Heart right ventricle (tissue), 16 donors: ENCODE results near the gene DIO3. TPM values are rescaled to one million over a fixed set of nuclear protein-coding genes. Genes with fewer than 3 reads are reported as not detected.

Experiments
- ATAC-seq, 8 donors: fragments of 200-7000 bp; cut with Tn5 transposase; one replicate each; pipeline ENCODE4 v1.9.1; 2020; ENCODE audit warnings: mild to moderate bottlenecking in 8 of 8, moderate library complexity in 8 of 8, moderate number of reproducible peaks in 1 of 8
- DNase-seq, 2 donors: peaks; one replicate each; pipeline ENCODE4 v3.0.0-alpha.2; 2020
- H3K27ac ChIP-seq, 10 donors: fragments of 200-600 bp; sonication (generic) in 2 of 10; one replicate each; pipeline versions ENCODE4 v1.5.0 to v1.8.0; 2020 to 2022; ENCODE audit warnings: mild to moderate bottlenecking in 3 of 10
- H3K27me3 ChIP-seq, 7 donors: fragments of 200-600 bp; one replicate each; pipeline ENCODE4 v1.8.0; 2021 to 2022; ENCODE audit warnings: mild to moderate bottlenecking in 2 of 7
- H3K36me3 ChIP-seq, 9 donors: fragments of 200-600 bp; sonication (generic) in 1 of 9; one replicate each; pipeline versions ENCODE4 v1.5.0 to v1.8.0; 2020 to 2022; ENCODE audit warnings: mild to moderate bottlenecking in 2 of 9
- H3K4me1 ChIP-seq, 9 donors: fragments of 200-600 bp; sonication (generic) in 1 of 9; one replicate each; pipeline versions ENCODE4 v1.5.0 to v1.8.0; 2020 to 2022; ENCODE audit warnings: mild to moderate bottlenecking in 4 of 9
- H3K4me3 ChIP-seq, 10 donors: fragments of 200-600 bp; sonication (generic) in 2 of 10; one replicate each; pipeline versions ENCODE4 v1.5.0 to v1.8.0; 2020 to 2022; ENCODE audit warnings: mild to moderate bottlenecking in 7 of 10, moderate library complexity in 2 of 10
- H3K9me3 ChIP-seq, 11 donors: fragments of 200-600 bp in 10 of 11; sonication (generic) in 2 of 11; one replicate each; pipeline versions ENCODE4 v1.5.0 to v1.8.0; 2013 to 2022; ENCODE audit warnings: mild to moderate bottlenecking in 2 of 11, control low read depth in 1 of 11, moderate library complexity in 1 of 11
- CTCF ChIP-seq, 9 donors: fragments of 200-600 bp; sonication (generic) in 2 of 9; IDR thresholded peaks; one replicate each; pipeline versions ENCODE4 v1.5.0 to v1.8.0; 2021 to 2022; ENCODE audit warnings: antibody characterized with exemption in 9 of 9, mild to moderate bottlenecking in 5 of 9, moderate library complexity in 1 of 9
- WGBS, 2 donors: extraction: QIAGEN DNeasy Blood & Tissue Kit; methylation state at CpG; one replicate each; pipeline ENCODE4 v1.1.7; 2013; ENCODE audit warnings: inconsistent platforms in 1 of 2; 5-methylcytosine and 5-hydroxymethylcytosine counted together
- intact Hi-C, 10 donors: fragments of 100-400 bp; cut with DNase I; formaldehyde crosslinking; loops; one replicate each; pipeline versions ENCODE4 v1.11.1 to v1.14.2; 2022
- polyA plus RNA-seq, 2 donors: library from polyadenylated mRNA; stranded (reverse); fragments of 200-250 nt; gene quantifications; one replicate each; pipeline ENCODE4 v1.2.3, GENCODE V29; 2013
- total RNA-seq, 10 donors: library from RNA; stranded (reverse); fragmentation: NEBNext Ultra II Directional in 3 of 10; extraction: Animal tissue kit (Norgen Biotek cat#: 25700) in 3 of 10; gene quantifications; one replicate each; pipeline versions ENCODE4 v1.2.1 to v1.2.4, GENCODE V29; 2021 to 2023
- donor health status: Arrhythmogenic right ventricular cardiomyopathy.
- donor health status: ischemic (EF 13 %, LVEDD 7.1; RV severe dilation, severe dysfunction).
- donor health status: healthy with polysubstance abuse.
- donor health status: DM: no; HTN: yes; CAD: no.
- donor health status: DM: no; HTN: no; CAD: no.
- donor health status: ischemic (EF 25% LVEDD 6.9; RV normal size, moderate dysfunction).
- donor health status: ischemic (EF 25% LVEDD 5.7; RV mildly dilated, moderate dysfunction).
- donor health status: healthy.
- donor health status: DM: yes; HTN: yes; CAD: no.
- donor health status: Ischemic cardiomyopathy.
- donor health status: ischemic (EF 35%, LVEDD 5.7; RV mildly dilated, moderate dysfunction).
- donor health status: nonischemic (EF 11% LVEDD 7.7; RV severe dilation, severe dysfunction).
- donor health status: DM: yes; HTN: yes; CAD: no.
- donor health status: PGD.
- donor health status: ischemic (EF 29% LVEDD 5.4; RV normal size, mild dysfunction).
- donor health status: nonischemic (EF 23%, LVEDD 6.1; RV moderate dilation, normal function).

Gene DIO3
- total and polyA plus RNA-seq, 12 donors = 0.15 to 0.33 (median 0.24) TPM; not detected in 8

- Histone ChIP-seq H3K27ac (no peak overlapping the region), H3K27me3 (peaks cover 0 to 33% (median 8%) of the 10 kb centered on the region in 7 donors), H3K36me3 (no peaks in the 10 kb centered on the region), H3K4me1 (no peaks in the 10 kb centered on the region), H3K9me3 (no peaks in the 10 kb centered on the region), H3K4me3 (no peak overlapping the region)
- TF ChIP-seq CTCF (IDR thresholded peaks at IDR 0.05) = no peak
- ATAC-seq (no peak), DNase-seq (no peak)
- intact Hi-C loops = no loop called here
- WGBS, 2 donors = 75 to 81% methylated on average over 9 of the region's 9 CpGs
Observed at GRCh38 chr14:101581806-101582205, 20.5 kb downstream of the DIO3 start.

GRCh38 chr14:101582294-101582693 lies 21.0 kb downstream of the DIO3 start:
- H3K9me3 ChIP-seq = no peaks in the 10 kb centered on the region
- H3K4me3 ChIP-seq = no peak overlapping the region
- TF ChIP-seq CTCF (IDR thresholded peaks at IDR 0.05) = no peak
- no peaks in the 10 kb centered on the region for H3K4me1 ChIP-seq
- 77 to 84% methylated on average over 5 of the region's 5 CpGs for WGBS, 2 donors
- H3K27ac ChIP-seq = no peak overlapping the region
- ATAC-seq = peak in 3 of 8 donors; percentile 42 to 65 (median 50)
- intact Hi-C loops = no loop called here
- H3K36me3 ChIP-seq = no peaks in the 10 kb centered on the region
- no peak for DNase-seq
- peaks cover 0 to 28% (median 8%) of the 10 kb centered on the region in 7 donors for H3K27me3 ChIP-seq

- WGBS, 2 donors = 90 to 94% methylated on average over 18 of the region's 18 CpGs
- no peaks in the 10 kb centered on the region for H3K9me3 ChIP-seq
- DNase-seq (no peak), ATAC-seq (no peak)
- peaks cover 0 to 26% (median 8%) of the 10 kb centered on the region in 7 donors for H3K27me3 ChIP-seq
- TF ChIP-seq CTCF (IDR thresholded peaks at IDR 0.05) = no peak
- no peaks in the 10 kb centered on the region for H3K36me3 ChIP-seq
- H3K27ac ChIP-seq = no peak overlapping the region
- no peak overlapping the region for H3K4me3 ChIP-seq
- H3K4me1 ChIP-seq = no peaks in the 10 kb centered on the region
- intact Hi-C loops = no loop called here
Observed at GRCh38 chr14:101583006-101583714, 21.9 kb downstream of the DIO3 start.

- 66 to 72% methylated on average over 7 of the region's 7 CpGs for WGBS, 2 donors
- no peak for TF ChIP-seq CTCF (IDR thresholded peaks at IDR 0.05)
- Histone ChIP-seq H3K27me3 (peaks cover 0 to 24% (median 8%) of the 10 kb centered on the region in 7 donors), H3K27ac (no peak overlapping the region), H3K4me3 (no peak overlapping the region), H3K9me3 (no peaks in the 10 kb centered on the region), H3K36me3 (no peaks in the 10 kb centered on the region), H3K4me1 (no peaks in the 10 kb centered on the region)
- intact Hi-C loops = no loop called here
- DNase-seq (no peak), ATAC-seq (no peak)
Observed at GRCh38 chr14:101583715-101584054, 22.4 kb downstream of the DIO3 start.
